HG02588 (cell line): Measurements from ENCODE around the gene SOCS2.
"Not testable (repeated sequence)": the region's sequence is repeated elsewhere in the genome, so short reads cannot be mapped to it uniquely, and the experiment has no call there.

ENCODE experiments used
- ATAC-seq: cut with Tn5 transposase; IDR thresholded peaks from one replicate; pipeline ENCODE4 v1.9.1; 2021; ENCODE audit warnings: mild to moderate bottlenecking, moderate library complexity; ENCODE audit not compliant: unreplicated experiment

The SOCS2 gene

GRCh38 chr12:93592641-93593406 is 20.3 kb downstream of the SOCS2 start:
- no peak for ATAC-seq

GRCh38 chr12:93593843-93594242 is 21.4 kb downstream of the SOCS2 start:
- ATAC-seq, result no peak

GRCh38 chr12:93594766-93595311 is 22.4 kb downstream of the SOCS2 start:
- ATAC-seq, result no peak

- ATAC-seq, result no peak
These were observed 22.9 kb downstream of the SOCS2 start for GRCh38 chr12:93595351-93595750.

GRCh38 chr12:93597608-93598007 is 25.1 kb downstream of the SOCS2 start:
- ATAC-seq, result no peak

GRCh38 chr12:93599192-93599591 is 26.7 kb downstream of the SOCS2 start:
- no peak for ATAC-seq

GRCh38 chr12:93601591-93601990 is 29.1 kb downstream of the SOCS2 start:
- ATAC-seq, result no peak

GRCh38 chr12:93602897-93603668 is 30.6 kb downstream of the SOCS2 start:
- ATAC-seq, result no peak

- ATAC-seq, result no peak
These were observed 31.3 kb downstream of the SOCS2 start for GRCh38 chr12:93603762-93604161.

- no peak for ATAC-seq
These were observed 35.8 kb downstream of the SOCS2 start for GRCh38 chr12:93608313-93608712.

- no peak for ATAC-seq
These were observed 37.1 kb downstream of the SOCS2 start for GRCh38 chr12:93609281-93610192.

- ATAC-seq, result no peak
These were observed 40.3 kb downstream of the SOCS2 start for GRCh38 chr12:93612776-93613175.

- no peak for ATAC-seq
These were observed 42.6 kb downstream of the SOCS2 start for GRCh38 chr12:93614917-93615596.

GRCh38 chr12:93616584-93617101 is 44.2 kb downstream of the SOCS2 start:
- ATAC-seq, result no peak

GRCh38 chr12:93618891-93619410 is 46.5 kb downstream of the SOCS2 start:
- no peak for ATAC-seq

GRCh38 chr12:93621986-93622385 is 49.5 kb downstream of the SOCS2 start:
- no peak for ATAC-seq

GRCh38 chr12:93622485-93622884 is 50.0 kb downstream of the SOCS2 start:
- no peak for ATAC-seq

- ATAC-seq, result peak; percentile 73
These were observed 52.3 kb downstream of the SOCS2 start for GRCh38 chr12:93624595-93625294.

- ATAC-seq, result not testable (repeated sequence)
These were observed 52.8 kb downstream of the SOCS2 start for GRCh38 chr12:93625295-93625645.
